Uterus (tissue), 4 donors: ENCODE data around the gene PCNP. TPM values are rescaled to one million over a fixed set of nuclear protein-coding genes. Genes with fewer than 3 reads are reported as not detected.
"Not testable (repeated sequence)": the region's sequence is repeated elsewhere in the genome, so short reads cannot be mapped to it uniquely, and the experiment has no call there.

ENCODE experiments used
- DNase-seq, 2 donors: peaks; one replicate each; pipeline ENCODE4 v3.0.0-alpha.2; 2019 to 2020
- H3K27ac ChIP-seq, 2 donors: fragments of 200-600 bp; sonication (generic); 1 replicate in 1 of 2; 2 replicates in 1 of 2; pipeline ENCODE4 v1.5.1; 2016 to 2018
- H3K27me3 ChIP-seq, 2 donors: fragments of 200-600 bp; sonication (generic); one replicate each; pipeline ENCODE4 v1.5.1; 2018 to 2019; ENCODE audit warnings: control low read depth in 1 of 2
- H3K36me3 ChIP-seq, 2 donors: fragments of 200-600 bp; sonication (generic); one replicate each; pipeline ENCODE4 v1.5.1; 2019; ENCODE audit warnings: control low read depth in 1 of 2
- H3K4me1 ChIP-seq, 2 donors: fragments of 200-600 bp; sonication (generic); one replicate each; pipeline ENCODE4 v1.5.1; 2018 to 2019; ENCODE audit warnings: control low read depth in 1 of 2
- H3K4me3 ChIP-seq, 2 donors: fragments of 200-600 bp; sonication (generic); 1 replicate in 1 of 2; 2 replicates in 1 of 2; pipeline ENCODE4 v1.5.1; 2018 to 2019; ENCODE audit warnings: mild to moderate bottlenecking in 1 of 2
- H3K9me3 ChIP-seq, 2 donors: fragments of 200-600 bp; sonication (generic); one replicate each; pipeline ENCODE4 v1.5.1; 2019; ENCODE audit warnings: control low read depth in 1 of 2
- POLR2A ChIP-seq, 2 donors: fragments of 450-650 bp; IDR thresholded peaks; one replicate each; pipeline ENCODE4 v1.6.1; 2016; ENCODE audit warnings: antibody characterized with exemption in 2 of 2, mild to moderate bottlenecking in 1 of 2, moderate library complexity in 1 of 2
- intact Hi-C: fragments of 100-400 bp; cut with DNase I; formaldehyde crosslinking; loops from one replicate; pipeline ENCODE4 v1.15.1; 2023; ENCODE audit warnings: low total_unique reads
- total RNA-seq, 4 donors: library from RNA; depleted of rRNA in 3 of 4; stranded (reverse); fragments of >200 nt in 3 of 4; gene quantifications; one replicate each; pipeline versions ENCODE4 v1.1.0 to v1.2.4, GENCODE V29; 2014 to 2023
- TF ChIP-seq, protein P1 (sequence below), 4 experiments: fragments of 200-600 bp in 2 of 4; fragments of 450-650 bp in 2 of 4; sonication (generic) in 2 of 4; IDR thresholded peaks; one replicate each; pipeline ENCODE4 v1.5.1; 2016 to 2019; ENCODE audit warnings: antibody characterized with exemption in 4 of 4, mild to moderate bottlenecking in 2 of 4, moderate library complexity in 1 of 4
- donor health status: DM: yes; HTN: yes; CAD: no.

PCNP gene
- total RNA-seq, 4 donors from 2014 or later = 66.6 to 218 (median 203) TPM

DNA sequence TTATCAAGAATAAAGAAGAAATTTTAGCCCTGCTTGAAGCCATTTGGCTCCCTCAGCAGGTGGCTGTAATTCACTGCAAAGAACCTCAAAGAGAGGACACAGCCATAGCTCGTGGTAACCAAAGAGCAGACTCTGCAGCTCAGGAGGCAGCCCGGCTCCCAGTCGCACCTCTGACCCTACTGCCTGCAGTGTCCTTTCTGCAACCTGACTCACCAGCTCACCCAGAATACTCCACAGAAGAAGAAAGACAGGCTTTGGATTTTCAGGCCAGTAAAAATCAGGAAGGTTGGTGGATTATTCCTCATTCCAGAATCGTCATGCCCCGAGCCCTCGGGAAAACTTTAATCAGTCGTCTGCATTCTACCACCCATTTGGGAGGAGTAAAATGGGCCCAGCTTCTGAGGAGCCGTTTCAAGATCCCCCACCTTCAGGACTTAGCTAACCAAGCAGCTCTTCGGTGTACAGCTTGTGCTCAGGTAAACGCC lies 64.3 kb downstream of the PCNP start:
- no peak for DNase-seq
- H3K4me3 ChIP-seq = no peak overlapping the region

GRCh38 chr3:101639280-101639963 lies 65.4 kb downstream of the PCNP start:
- H3K9me3 ChIP-seq = no peaks in the 10 kb centered on the region
- TF ChIP-seq POLR2A (IDR thresholded peaks at IDR 0.05) = no peak
- TF ChIP-seq, protein P1, sequence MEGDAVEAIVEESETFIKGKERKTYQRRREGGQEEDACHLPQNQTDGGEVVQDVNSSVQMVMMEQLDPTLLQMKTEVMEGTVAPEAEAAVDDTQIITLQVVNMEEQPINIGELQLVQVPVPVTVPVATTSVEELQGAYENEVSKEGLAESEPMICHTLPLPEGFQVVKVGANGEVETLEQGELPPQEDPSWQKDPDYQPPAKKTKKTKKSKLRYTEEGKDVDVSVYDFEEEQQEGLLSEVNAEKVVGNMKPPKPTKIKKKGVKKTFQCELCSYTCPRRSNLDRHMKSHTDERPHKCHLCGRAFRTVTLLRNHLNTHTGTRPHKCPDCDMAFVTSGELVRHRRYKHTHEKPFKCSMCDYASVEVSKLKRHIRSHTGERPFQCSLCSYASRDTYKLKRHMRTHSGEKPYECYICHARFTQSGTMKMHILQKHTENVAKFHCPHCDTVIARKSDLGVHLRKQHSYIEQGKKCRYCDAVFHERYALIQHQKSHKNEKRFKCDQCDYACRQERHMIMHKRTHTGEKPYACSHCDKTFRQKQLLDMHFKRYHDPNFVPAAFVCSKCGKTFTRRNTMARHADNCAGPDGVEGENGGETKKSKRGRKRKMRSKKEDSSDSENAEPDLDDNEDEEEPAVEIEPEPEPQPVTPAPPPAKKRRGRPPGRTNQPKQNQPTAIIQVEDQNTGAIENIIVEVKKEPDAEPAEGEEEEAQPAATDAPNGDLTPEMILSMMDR (IDR thresholded peaks at IDR 0.05) = no peak
- H3K36me3 ChIP-seq = no peaks in the 10 kb centered on the region
- intact Hi-C loops = no loop called here
- DNase-seq = no peak
- no peaks in the 10 kb centered on the region for H3K27me3 ChIP-seq
- no peak overlapping the region for H3K27ac ChIP-seq
- no peaks in the 10 kb centered on the region for H3K4me1 ChIP-seq
- H3K4me3 ChIP-seq = no peak overlapping the region

More for the DNA sequence above, 64.3 kb downstream of the PCNP start:
- Histone ChIP-seq H3K9me3 (no peaks in the 10 kb centered on the region), H3K27ac (no peak overlapping the region), H3K27me3 (no peaks in the 10 kb centered on the region), H3K4me1 (no peaks in the 10 kb centered on the region), H3K36me3 (no peaks in the 10 kb centered on the region)
- intact Hi-C loops = no loop called here
- TF ChIP-seq, protein P1 (IDR thresholded peaks at IDR 0.05) = no peak
- TF ChIP-seq POLR2A (IDR thresholded peaks at IDR 0.05) = no peak

DNA sequence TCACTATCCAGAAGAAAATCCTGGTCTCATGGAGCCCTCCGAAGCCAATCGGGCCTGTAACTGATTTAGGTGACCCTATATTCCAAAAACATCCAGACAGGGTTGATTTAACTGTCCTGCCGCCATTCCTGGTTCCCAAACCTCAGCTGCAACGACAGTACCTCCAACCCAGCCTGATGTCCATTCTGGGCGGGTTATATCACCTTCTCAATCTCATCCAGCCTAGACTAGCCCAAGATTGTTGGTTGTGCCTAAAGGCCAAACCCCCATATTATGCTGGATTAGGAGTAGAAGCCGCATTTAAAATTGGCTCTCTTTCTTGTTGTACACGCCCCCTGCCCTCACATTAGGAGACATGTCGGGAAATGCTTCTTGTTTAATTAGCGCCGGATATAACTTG lies 66.3 kb downstream of the PCNP start:
- H3K4me1 ChIP-seq = no peaks in the 10 kb centered on the region
- no peaks in the 10 kb centered on the region for H3K36me3 ChIP-seq
- H3K27me3 ChIP-seq = no peaks in the 10 kb centered on the region
- no peak overlapping the region for H3K27ac ChIP-seq
- H3K9me3 ChIP-seq = no peaks in the 10 kb centered on the region
- no peak for DNase-seq
- intact Hi-C loops = no loop called here
- TF ChIP-seq, protein P1 (IDR thresholded peaks at IDR 0.05) = no peak
- no peak overlapping the region for H3K4me3 ChIP-seq

DNA sequence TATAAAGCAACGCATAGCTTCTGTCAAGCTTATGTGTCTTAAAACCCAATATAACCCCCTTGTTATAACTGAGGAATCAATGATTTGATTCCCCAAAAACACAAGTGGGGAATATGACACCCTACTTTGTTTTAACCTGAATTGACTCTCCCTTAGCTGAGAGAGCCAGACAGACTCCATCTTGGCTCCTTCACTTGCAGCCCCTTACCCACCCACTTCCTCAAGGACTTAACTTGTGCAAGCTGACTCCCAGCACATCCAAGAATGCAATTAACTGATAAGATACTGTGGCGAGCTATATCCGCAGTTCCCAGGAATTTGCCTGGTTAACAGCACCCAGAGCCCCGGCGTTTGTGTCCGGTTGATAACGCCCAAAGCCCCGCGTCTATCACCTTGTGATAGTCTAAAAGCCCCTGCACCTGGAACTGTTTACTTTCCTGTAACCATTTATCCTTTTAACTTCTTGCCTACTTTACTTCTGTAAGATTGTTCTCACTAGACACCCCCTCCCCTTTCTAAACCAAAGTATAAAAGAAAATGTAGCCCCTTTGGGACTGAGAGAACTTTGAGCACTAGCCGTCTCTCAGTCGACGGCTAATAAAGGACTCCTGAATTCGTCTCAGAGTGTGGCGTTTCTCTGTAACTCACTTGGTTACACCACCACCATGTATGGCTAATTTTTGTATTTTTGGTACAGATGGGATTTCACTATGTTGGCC lies 67.6 kb downstream of the PCNP start:
- H3K27me3 ChIP-seq, intact Hi-C loops, H3K36me3 ChIP-seq, H3K4me1 ChIP-seq, H3K4me3 ChIP-seq, H3K9me3 ChIP-seq, H3K27ac ChIP-seq, DNase-seq: not testable (repeated sequence)

GRCh38 chr3:101642441-101642840 lies 68.5 kb downstream of the PCNP start:
- H3K4me3 ChIP-seq = no peak overlapping the region
- no peaks in the 10 kb centered on the region for H3K9me3 ChIP-seq
- H3K27me3 ChIP-seq = no peaks in the 10 kb centered on the region
- no peak for TF ChIP-seq POLR2A (IDR thresholded peaks at IDR 0.05)
- TF ChIP-seq, protein P1 (IDR thresholded peaks at IDR 0.05) = no peak
- no peak overlapping the region for H3K27ac ChIP-seq
- H3K4me1 ChIP-seq = no peaks in the 10 kb centered on the region
- H3K36me3 ChIP-seq = no peaks in the 10 kb centered on the region
- no peak for DNase-seq
- intact Hi-C loops = no loop called here
